NT2/D1 (cell line): ENCODE measurements around the gene ANGPTL5.
"Not testable (repeated sequence)": the region's sequence is repeated elsewhere in the genome, so short reads cannot be mapped to it uniquely, and the experiment has no call there.

Experiments used
- YY1 ChIP-seq: IDR thresholded peaks from 2 replicates; pipeline ENCODE4 v1.6.1; 2011; ENCODE audit not compliant: insufficient read length, insufficient read depth
- ZNF274 ChIP-seq: IDR thresholded peaks from 2 replicates; pipeline ENCODE4 v1.6.1; 2011; ENCODE audit warnings: mild to moderate bottlenecking, low read depth, low read length

- TF ChIP-seq ZNF274, YY1: not testable (repeated sequence)
These were observed 47.9 kb upstream of the ANGPTL5 start for GRCh38 chr11:101964200-101964599.
